ENCODE data around the gene MOXD1.
A peak's percentile ranks its signal among the peaks of the same experiment; 100 is the strongest.
"Not testable (repeated sequence)": the region's sequence is repeated elsewhere in the genome, so short reads cannot be mapped to it uniquely, and the experiment has no call there.

MOXD1 gene

GRCh38 chr6:132354517-132355167 lies 46.6 kb downstream of the MOXD1 start:
- peak; percentile 10 to 13 for DNase-seq (ENCODE audit: low read depth in 2 of 2)

DNA sequence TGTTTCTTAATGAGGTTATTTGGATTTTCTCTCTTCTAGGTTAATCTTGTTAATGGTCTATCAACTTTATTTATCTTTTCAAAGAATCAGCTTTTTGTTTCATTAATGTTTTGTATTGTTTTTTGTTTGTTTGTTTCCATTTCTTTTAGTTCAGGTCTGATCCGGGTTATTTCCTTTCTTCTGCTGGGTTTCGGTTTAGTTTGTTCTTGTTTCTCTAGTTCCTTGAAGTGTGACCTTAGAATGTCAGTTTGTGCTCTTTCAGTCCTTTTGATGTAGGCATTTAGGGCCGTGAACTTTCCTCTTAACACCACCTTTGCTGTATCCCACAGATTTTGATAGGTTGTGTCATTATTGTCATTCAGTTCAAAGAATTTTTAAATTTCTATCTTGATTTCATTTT lies 49.3 kb downstream of the MOXD1 start:
- DNase-seq (ENCODE audit: low read depth in 2 of 2), result not testable (repeated sequence)

DNA sequence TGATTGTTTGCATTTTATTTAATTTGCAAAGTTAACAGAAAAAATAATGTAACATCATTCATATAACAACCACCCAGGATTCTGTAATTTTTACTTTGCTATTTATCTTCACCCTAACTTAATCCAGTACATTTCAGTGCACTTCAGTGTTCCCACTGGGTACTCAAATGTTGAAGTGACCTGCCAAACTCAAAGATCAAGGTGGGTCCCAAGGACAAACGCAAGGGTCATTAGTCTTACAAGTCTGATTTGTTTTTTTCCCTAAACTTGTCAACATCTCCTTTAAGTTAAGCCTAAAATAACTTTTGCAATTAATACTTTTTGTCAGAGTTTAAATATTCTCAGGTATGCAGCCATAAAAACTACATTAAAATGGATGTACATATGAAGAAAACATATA lies 53.0 kb downstream of the MOXD1 start:
- DNase-seq (ENCODE audit: low read depth in 2 of 2), result no peak

DNA sequence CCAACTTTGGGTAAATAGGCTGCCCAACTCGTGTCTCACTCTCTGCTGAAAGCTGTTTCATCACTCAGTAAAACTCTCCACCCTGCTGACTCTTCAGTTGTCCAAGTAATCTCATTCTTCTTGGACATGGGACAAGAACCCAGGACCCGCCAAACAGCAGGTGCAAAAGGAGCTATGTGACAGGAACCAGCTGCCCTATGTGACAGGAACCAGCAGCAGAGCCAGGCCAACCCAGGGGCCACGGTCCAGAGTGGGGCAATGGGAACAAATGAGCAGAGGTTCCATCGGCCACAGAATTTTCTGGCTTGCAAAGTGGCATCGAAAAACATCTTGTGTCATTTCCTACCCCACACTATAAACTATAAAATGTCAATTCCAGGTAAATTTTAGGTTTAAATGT lies 56.5 kb downstream of the MOXD1 start:
- DNase-seq (ENCODE audit: low read depth in 2 of 2), result no peak

DNA sequence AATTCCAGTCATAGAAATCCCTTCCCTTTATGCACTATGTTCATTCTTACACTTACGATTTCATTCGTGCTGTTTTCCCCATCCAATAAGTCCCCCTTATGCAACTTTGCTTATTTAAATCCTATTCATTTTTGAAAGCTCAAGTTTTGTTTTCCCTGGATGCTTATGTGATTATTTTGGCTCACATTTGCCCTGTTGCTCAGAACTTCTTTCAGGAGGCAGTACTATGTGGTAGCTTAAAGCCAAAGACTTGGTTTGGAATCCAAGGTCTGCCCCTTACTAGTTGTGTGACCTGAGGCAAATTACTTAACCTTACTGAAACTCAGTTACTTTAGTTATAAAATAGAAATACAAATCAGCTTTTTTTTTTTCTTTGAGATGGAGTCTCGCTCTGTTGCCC lies 59.6 kb downstream of the MOXD1 start:
- DNase-seq (ENCODE audit: low read depth in 2 of 2), result no peak

DNA sequence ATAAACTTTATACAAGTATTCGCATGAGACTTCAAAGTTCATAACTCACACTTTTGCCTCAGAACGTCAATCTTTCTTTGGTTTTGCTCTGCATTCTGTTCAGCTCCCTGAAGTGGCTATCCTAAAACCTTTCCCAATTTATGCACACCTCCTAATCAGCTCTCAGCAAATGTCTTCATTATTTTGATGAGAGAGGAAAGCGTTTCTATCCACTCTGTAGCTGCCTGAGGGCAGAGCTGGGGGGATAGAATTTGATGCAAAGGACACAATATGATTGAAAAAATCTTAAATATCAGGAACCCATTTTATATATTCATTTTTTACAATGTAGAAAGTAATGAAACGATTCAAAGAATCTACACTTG lies 66.8 kb downstream of the MOXD1 start:
- DNase-seq (ENCODE audit: low read depth in 2 of 2), result no peak

GRCh38 chr6:132333639-132334520 lies 67.4 kb downstream of the MOXD1 start:
- DNase-seq (ENCODE audit: low read depth in 2 of 2), result no peak

DNA sequence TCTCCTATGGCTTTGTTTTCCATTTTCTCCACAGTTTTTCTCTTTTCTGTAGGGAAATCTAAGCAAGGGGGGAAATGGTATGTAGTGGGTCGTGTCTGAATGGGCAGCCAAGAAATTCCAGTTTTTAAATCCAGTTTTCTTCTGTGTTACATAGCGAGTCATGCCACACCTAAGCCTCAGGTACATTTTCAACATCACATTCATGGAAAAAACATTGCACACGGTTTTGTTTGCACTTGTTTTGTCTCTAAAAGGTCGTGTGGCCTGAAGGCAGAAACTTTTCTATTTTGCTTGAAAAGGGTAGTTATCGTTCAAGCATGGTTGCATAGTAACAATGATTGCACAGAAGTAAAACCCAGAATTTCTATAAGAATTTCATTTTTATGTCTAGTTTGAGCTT lies 70.5 kb downstream of the MOXD1 start:
- no peak for DNase-seq (ENCODE audit: low read depth in 2 of 2)

- no peak for DNase-seq (ENCODE audit: low read depth in 2 of 2)
Measured at GRCh38 chr6:132322398-132322797, 78.9 kb downstream of the MOXD1 start.

DNA sequence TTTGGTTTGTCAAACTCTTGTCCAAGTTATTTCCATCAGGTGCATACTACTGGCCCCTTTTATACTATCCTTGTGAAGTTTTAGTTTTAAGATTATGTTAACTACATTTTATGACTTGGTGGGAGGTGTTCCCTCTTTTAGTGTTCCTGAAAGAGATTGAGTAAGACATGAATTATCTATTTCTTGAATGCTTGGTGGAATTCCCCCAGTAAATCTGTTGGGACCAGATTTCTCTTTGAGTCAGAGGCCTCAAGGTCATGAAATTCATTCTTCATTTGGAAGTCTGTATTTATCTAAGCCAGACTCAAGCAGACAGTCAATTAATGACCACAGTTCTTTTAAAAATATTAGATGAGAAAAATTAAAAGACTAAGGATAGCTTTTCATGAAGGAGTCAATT lies 81.3 kb downstream of the MOXD1 start:
- no peak for DNase-seq (ENCODE audit: low read depth in 2 of 2)

GRCh38 chr6:132316970-132317369 lies 84.3 kb downstream of the MOXD1 start:
- no peak for DNase-seq (ENCODE audit: low read depth in 2 of 2)

DNA sequence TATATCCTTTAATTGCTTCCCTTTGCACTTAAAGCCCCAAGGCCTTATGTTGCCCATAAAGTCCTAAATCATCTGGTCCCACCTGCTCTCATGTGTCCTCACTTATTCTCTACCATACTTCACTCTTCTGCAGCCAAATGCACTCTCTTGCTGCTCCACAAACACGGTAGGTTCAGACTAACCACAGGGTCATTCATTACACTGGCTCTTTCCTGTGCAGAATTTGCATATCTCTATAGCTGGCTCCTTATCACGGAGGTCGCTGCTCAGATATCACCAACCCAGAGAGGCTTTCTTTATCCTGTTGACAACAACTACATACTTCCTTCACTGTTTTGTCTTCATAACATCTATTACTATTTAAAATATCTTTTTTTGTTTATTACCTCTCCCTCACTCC lies 86.8 kb downstream of the MOXD1 start:
- DNase-seq (ENCODE audit: low read depth in 2 of 2), result no peak

GRCh38 chr6:132310921-132311320 lies 90.4 kb downstream of the MOXD1 start:
- no peak for DNase-seq (ENCODE audit: low read depth in 2 of 2)

GRCh38 chr6:132310151-132310550 lies 91.1 kb downstream of the MOXD1 start:
- not testable (repeated sequence) for DNase-seq (ENCODE audit: low read depth in 2 of 2)

GRCh38 chr6:132304891-132305305 lies 96.4 kb downstream of the MOXD1 start:
- DNase-seq (ENCODE audit: low read depth in 2 of 2), result no peak

- DNase-seq (ENCODE audit: low read depth in 2 of 2), result no peak
Measured at GRCh38 chr6:132300323-132300949, 100.8 kb downstream of the MOXD1 start.

DNA sequence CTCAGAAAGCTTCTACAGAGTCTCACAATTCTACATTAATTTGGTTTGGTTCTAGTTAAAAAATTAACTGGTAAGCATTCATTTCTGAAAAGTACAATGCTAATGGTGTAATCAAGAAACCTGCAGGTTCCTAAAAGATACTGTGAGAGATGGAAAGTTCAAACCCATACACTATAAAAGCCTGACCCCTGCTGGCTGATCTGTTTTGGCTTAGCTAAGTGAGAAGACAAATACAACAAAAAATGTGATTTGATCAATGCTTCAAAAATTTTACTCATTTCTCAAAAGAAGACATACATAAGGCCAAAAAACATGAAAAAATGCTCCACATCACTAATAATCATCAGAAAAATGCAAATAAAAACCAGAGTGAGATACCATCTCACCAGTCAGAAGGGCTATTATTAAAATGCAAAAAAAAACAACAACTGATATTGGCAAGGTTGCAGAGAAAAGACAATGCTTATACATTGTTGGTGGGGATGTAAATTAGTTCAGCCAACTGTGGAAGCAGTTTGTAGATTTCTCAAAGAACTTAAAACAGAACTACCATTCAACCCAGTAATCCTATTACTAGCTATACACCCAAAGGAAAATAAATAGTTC lies 102.8 kb downstream of the MOXD1 start:
- DNase-seq (ENCODE audit: low read depth in 2 of 2), result peak; percentile 15 to 18

GRCh38 chr6:132289756-132290155 lies 111.5 kb downstream of the MOXD1 start:
- DNase-seq (ENCODE audit: low read depth in 2 of 2), result no peak

DNA sequence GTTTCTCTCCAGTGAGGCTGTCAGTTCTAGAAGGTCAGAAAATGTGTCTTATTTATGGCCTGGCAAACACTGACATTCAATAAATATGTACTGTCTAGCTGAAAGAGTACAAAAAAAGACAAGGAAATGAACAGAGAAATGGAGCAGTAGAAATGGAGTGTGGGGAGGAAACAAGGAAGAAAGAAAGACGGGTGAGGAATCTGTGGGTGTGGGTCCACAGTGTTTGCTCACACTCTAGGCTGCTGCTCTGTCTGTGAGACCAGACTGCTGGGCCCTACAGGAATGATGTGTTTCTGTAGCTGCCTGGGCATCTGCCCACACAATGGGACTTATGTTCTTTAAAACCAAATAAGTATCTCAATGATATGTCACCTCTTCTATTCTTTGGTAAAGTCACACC lies 114.2 kb downstream of the MOXD1 start:
- DNase-seq (ENCODE audit: low read depth in 2 of 2), result no peak

GRCh38 chr6:132286298-132287019 lies 114.8 kb downstream of the MOXD1 start:
- DNase-seq (ENCODE audit: low read depth in 2 of 2), result no peak

- DNase-seq (ENCODE audit: low read depth in 2 of 2), result no peak
Measured at GRCh38 chr6:132285004-132285780, 116.1 kb downstream of the MOXD1 start.
